Measurements from ENCODE around the gene ME1. TPM values are rescaled to one million over a fixed set of nuclear protein-coding genes. Genes with fewer than 3 reads are reported as not detected.

ME1 gene
- total and polyA plus RNA-seq, 2 donors (not counting 3 experiments of a cell fraction or from before 2014, with no cell fraction given): 7.3 to 29.3 TPM

- Histone ChIP-seq H3K4me2 (ENCODE audit: insufficient read depth, low read length) (no peak overlapping the region), H3K4me3 (replicated peaks in 1 of 3; ENCODE audit: insufficient read depth in 1 of 3, low read depth in 1 of 3, low read length in 3 of 3) (no peak overlapping the region), H3K27ac (ENCODE audit: insufficient read depth, low read depth, low read length) (no peak overlapping the region), H3K4me1 (ENCODE audit: control insufficient read depth, extremely low read depth, insufficient read depth, low read length) (no peaks in the 10 kb centered on the region), H4K20me1 (replicated peaks; ENCODE audit: control insufficient read depth, extremely low read depth, insufficient read depth, low read length) (no peaks in the 10 kb centered on the region), H3K9ac (replicated peaks; ENCODE audit: extremely low read depth, insufficient read depth, low read length) (no peak overlapping the region), H3K79me2 (ENCODE audit: control insufficient read depth, insufficient read depth, low read length) (no peaks in the 10 kb centered on the region), H3K9me1 (replicated peaks; ENCODE audit: control insufficient read depth, extremely low read depth, insufficient read depth, low read length) (no peaks in the 10 kb centered on the region), H3K27me3 (ENCODE audit: control insufficient read depth in 2 of 2, insufficient read depth in 2 of 2, low read length in 2 of 2) (peaks cover 3 to 7% of the 10 kb centered on the region in 2 experiments), H3K9me3 (replicated peaks; ENCODE audit: control insufficient read depth, insufficient read depth, low read length) (no peaks in the 10 kb centered on the region), H3K36me3 (ENCODE audit: control insufficient read depth in 2 of 2, extremely low read depth in 1 of 2, insufficient read depth in 2 of 2, low read length in 2 of 2) (no peaks in the 10 kb centered on the region), H2AFZ (ENCODE audit: low read depth, low read length) (no peak overlapping the region)
- DNase-seq (ENCODE audit: low read depth, low spot score) (no peak), FAIRE-seq (no peak)
- ChIA-PET CTCF (interaction anchor here (0.6 to 1.0 kb wide), 3 partner anchors 32 to 1216 kb away, joined by 3 read pairs; no protein-coding TSS in a partner anchor), POLR2A (no interaction called here)
- no peak for TF ChIP-seq FOS (IDR thresholded peaks at IDR 0.05; ENCODE audit: borderline replicate concordance, insufficient read depth, low read length)
- no peak for TF ChIP-seq CTCF (IDR thresholded peaks at IDR 0.05; ENCODE audit: extremely low read depth in 1 of 2, insufficient read depth in 1 of 2, low read depth in 1 of 2, low read length in 2 of 2)
- TF ChIP-seq JUN (IDR thresholded peaks at IDR 0.05; ENCODE audit: borderline replicate concordance, insufficient read depth, insufficient read length, low read depth): no peak
- TF ChIP-seq POLR2A (IDR thresholded peaks at IDR 0.05; ENCODE audit: low read depth, low read length): no peak
- no peak for TF ChIP-seq MAX (IDR thresholded peaks at IDR 0.05; ENCODE audit: insufficient read depth, insufficient read length)
- no peak for TF ChIP-seq MYC (IDR thresholded peaks at IDR 0.05; ENCODE audit: low read depth, low read length)
- no peak for TF ChIP-seq GATA2 (IDR thresholded peaks at IDR 0.05; ENCODE audit: insufficient read depth, insufficient read length, low read depth, low read length)
- TF ChIP-seq POLR2AphosphoS5 (IDR thresholded peaks at IDR 0.05; ENCODE audit: insufficient read depth, low read depth, low read length): no peak
- no peak for TF ChIP-seq EZH2 (IDR thresholded peaks at IDR 0.05; ENCODE audit: borderline replicate concordance, low read depth, low read length, severe bottlenecking)
- intact Hi-C loops (cut with micrococcal nuclease) (no loop called here), dilution Hi-C loops (cut with MboI; ENCODE audit: extremely low pct_ligation_motif_present, low sequenced_read_pairs) (no loop called here)
- no TSS peak for BruUV-seq (replicated peaks)
These were observed 46.1 kb upstream of the ME1 start for GRCh38 chr6:83476971-83477370.

Data from endothelial cell of umbilical vein (primary cell).